Activated CD4-positive, alpha-beta T cell treated with anti-CD3 and anti-CD28 coated beads, Interleukin-2, amount 10 ng/mL, durations not matched to agents 7 days and 5 days (primary cell): ENCODE data around the gene JAG2. TPM values are rescaled to one million over a fixed set of nuclear protein-coding genes. Genes with fewer than 3 reads are reported as not detected.

Experiments used
- CTCF ChIA-PET: fragments of 350-600 bp; sonication (Branson Sonifier 250); formaldehyde crosslinking; loops from one replicate; lab custom pipeline; 2021; ENCODE audit warnings: antibody characterized with exemption; lab: Charles Lee
- POLR2A ChIA-PET: fragments of 350-600 bp; sonication (Branson Sonifier 250); formaldehyde crosslinking; loops from one replicate; lab custom pipeline; 2021; ENCODE audit warnings: antibody characterized with exemption; lab: Charles Lee
- DNase-seq: peaks from one replicate; pipeline ENCODE4 v3.0.0-alpha.2; 2020
- H3K27ac Mint-ChIP-seq: one replicate; pipeline ENCODE4 v1.8.0; 2021; ENCODE audit warnings: mild to moderate bottlenecking, moderate library complexity, mixed read lengths
- H3K27me3 Mint-ChIP-seq: one replicate; pipeline ENCODE4 v1.8.0; 2021; ENCODE audit warnings: mixed read lengths
- H3K36me3 Mint-ChIP-seq: one replicate; pipeline ENCODE4 v1.8.0; 2021; ENCODE audit warnings: low read depth, mixed read lengths
- H3K4me1 Mint-ChIP-seq: one replicate; pipeline ENCODE4 v1.8.0; 2021; ENCODE audit warnings: mixed read lengths
- H3K4me3 Mint-ChIP-seq: one replicate; pipeline ENCODE4 v1.8.0; 2021; ENCODE audit warnings: mild to moderate bottlenecking, moderate library complexity, mixed read lengths
- H3K9me3 Mint-ChIP-seq: one replicate; pipeline ENCODE4 v1.8.0; 2021; ENCODE audit warnings: mixed read lengths
- total RNA-seq, 2 experiments: library from RNA; stranded (reverse); gene quantifications; one replicate each; pipeline ENCODE4 v1.2.3, GENCODE V29; 2021

The JAG2 gene
- total RNA-seq, 2 experiments from 2014 or later = 1.5 TPM

DNA sequence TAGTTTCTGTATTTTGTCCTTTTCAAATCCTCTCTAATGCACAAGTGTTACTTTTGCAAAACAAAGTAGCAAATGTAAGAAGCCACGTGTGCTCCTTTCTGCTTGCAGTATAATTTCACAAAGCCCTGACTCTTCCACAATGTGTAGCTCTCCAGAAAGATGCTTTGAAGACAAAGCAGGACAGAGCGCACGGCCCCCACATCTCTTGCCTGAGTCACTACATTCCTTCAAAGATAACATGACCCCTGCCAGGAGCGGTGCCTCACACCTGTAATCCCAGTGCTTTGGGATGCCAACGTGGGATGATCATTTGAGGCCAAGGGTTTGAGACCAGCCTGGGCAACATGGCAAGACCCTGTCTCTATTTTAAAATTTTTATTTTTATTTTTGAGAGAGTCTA lies 40.5 kb downstream of the JAG2 start:
- DNase-seq = no peak
- no peaks in the 10 kb centered on the region for H3K36me3 Mint-ChIP-seq
- ChIA-PET POLR2A (interaction anchor here (0.6 kb wide), 1 partner anchor 1877 kb away, joined by 3 read pairs; no protein-coding TSS in a partner anchor), CTCF (no interaction called here)
- H3K4me3 Mint-ChIP-seq = no peak overlapping the region
- peaks cover 4% of the 10 kb centered on the region for H3K4me1 Mint-ChIP-seq
- H3K9me3 Mint-ChIP-seq = peaks cover 3% of the 10 kb centered on the region
- H3K27me3 Mint-ChIP-seq = peaks cover 9% of the 10 kb centered on the region
- H3K27ac Mint-ChIP-seq = no peak overlapping the region

- ChIA-PET CTCF (interaction anchor here (0.6 kb wide), 2 partner anchors 253 to 1421 kb away, joined by 3 read pairs; no protein-coding TSS in a partner anchor), POLR2A (no interaction called here)
- no peaks in the 10 kb centered on the region for H3K36me3 Mint-ChIP-seq
- no peak for DNase-seq
- no peak overlapping the region for H3K4me3 Mint-ChIP-seq
- H3K4me1 Mint-ChIP-seq = peaks cover 4% of the 10 kb centered on the region
- peaks cover 9% of the 10 kb centered on the region for H3K9me3 Mint-ChIP-seq
- peaks cover 12% of the 10 kb centered on the region for H3K27me3 Mint-ChIP-seq
- H3K27ac Mint-ChIP-seq = no peak overlapping the region
These were observed 41.6 kb downstream of the JAG2 start for GRCh38 chr14:105126981-105127329.

DNA sequence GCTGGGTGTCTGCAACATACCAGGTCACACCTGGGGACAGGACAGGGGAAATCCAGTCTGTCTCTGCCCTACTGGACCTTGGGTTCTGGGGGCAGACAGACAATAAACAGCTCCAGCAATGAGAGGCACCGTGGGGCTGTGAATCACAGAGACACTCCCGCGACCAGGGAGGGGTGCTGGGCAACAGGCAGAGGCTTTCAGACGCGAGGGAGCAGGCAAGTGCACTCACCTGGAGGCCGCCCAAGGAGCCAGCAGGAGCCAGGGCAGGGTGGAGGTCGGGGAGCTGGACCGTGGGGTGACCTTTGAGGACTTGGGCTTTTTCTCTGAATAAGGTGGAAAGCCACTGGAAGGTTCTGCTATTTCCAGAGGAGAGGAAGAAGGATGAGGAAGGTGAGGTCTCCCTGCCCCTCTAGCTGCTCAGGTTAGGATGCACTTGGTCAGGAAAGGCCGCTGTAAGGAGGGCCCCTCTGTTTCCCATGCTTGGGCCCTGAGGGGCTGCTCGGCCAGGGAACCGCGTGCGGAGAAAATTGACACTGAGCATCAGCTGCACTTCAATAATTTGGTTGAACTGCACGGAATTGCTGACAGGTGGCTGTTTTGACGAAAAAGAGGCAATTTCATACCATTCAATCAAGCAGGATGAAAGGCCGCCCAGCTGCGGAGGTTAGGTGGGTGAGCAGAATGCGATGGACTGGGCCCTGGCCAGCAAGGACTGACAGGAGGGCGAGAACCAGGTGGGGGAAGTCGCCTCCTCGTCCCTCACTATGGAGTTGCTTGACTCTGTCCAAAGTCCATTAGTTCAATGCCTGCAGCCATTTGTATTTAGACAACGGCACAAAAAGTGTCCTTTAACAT lies 42.2 kb downstream of the JAG2 start:
- CTCF ChIA-PET = interaction anchor here (0.6 kb wide), 2 partner anchors 253 to 1420 kb away, joined by 3 read pairs; no protein-coding TSS in a partner anchor
- Mint-ChIP-seq H3K4me3 (no peak overlapping the region), H3K27ac (no peak overlapping the region), H3K27me3 (peaks cover 12% of the 10 kb centered on the region), H3K9me3 (peaks cover 11% of the 10 kb centered on the region), H3K36me3 (no peaks in the 10 kb centered on the region), H3K4me1 (peaks cover 4% of the 10 kb centered on the region)
- POLR2A ChIA-PET = no interaction called here
- no peak for DNase-seq

- H3K4me3 Mint-ChIP-seq = no peak overlapping the region
- no peak overlapping the region for H3K27ac Mint-ChIP-seq
- peaks cover 16% of the 10 kb centered on the region for H3K9me3 Mint-ChIP-seq
- CTCF ChIA-PET = interaction anchor here (0.8 kb wide), 1 partner anchor 15 kb away, joined by 3 read pairs; no protein-coding TSS in a partner anchor
- H3K4me1 Mint-ChIP-seq = peaks cover 4% of the 10 kb centered on the region
- H3K27me3 Mint-ChIP-seq = peaks cover 12% of the 10 kb centered on the region
- no peaks in the 10 kb centered on the region for H3K36me3 Mint-ChIP-seq
- POLR2A ChIA-PET = no interaction called here
- no peak for DNase-seq
These were observed 43.8 kb downstream of the JAG2 start for GRCh38 chr14:105124823-105125222.

GRCh38 chr14:105123981-105124765 lies 44.4 kb downstream of the JAG2 start:
- no peak for DNase-seq
- Mint-ChIP-seq H3K4me3 (no peak overlapping the region), H3K4me1 (peaks cover 4% of the 10 kb centered on the region), H3K36me3 (no peaks in the 10 kb centered on the region), H3K27ac (no peak overlapping the region), H3K27me3 (peaks cover 12% of the 10 kb centered on the region), H3K9me3 (peaks cover 16% of the 10 kb centered on the region)
- POLR2A ChIA-PET = no interaction called here
- CTCF ChIA-PET = interaction anchor here (0.8 kb wide), 1 partner anchor 14 kb away, joined by 3 read pairs; no protein-coding TSS in a partner anchor

DNA sequence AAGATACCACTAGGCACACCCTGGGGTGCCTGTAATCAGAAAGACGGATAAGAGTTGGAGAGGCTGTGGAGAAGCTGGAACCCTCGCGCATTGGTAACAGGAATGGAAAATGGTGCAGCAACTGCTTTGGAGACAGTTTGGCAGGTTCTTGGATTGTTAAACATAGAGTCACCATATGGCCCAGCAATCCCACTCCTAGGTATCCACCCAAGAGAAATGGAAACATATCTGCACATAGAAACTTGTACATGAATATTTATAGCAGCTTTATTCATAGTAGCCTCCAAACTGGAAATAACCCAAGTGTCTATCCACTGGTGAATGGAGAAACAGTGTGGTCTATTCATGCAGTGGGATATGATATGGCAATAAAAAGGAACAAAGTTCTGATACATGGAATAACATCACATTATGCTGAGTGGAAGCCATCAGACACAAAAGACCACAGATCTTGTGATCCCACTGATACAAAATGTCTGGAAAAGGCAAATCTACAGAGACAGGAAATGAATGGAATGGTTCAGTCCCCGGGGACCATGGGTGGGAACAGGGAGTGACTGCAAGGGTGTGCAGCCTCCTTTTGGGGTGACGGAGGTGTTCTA lies 45.4 kb downstream of the JAG2 start:
- Mint-ChIP-seq H3K27me3 (peaks cover 17% of the 10 kb centered on the region), H3K4me3 (no peak overlapping the region), H3K27ac (no peak overlapping the region), H3K36me3 (no peaks in the 10 kb centered on the region), H3K4me1 (peaks cover 4% of the 10 kb centered on the region), H3K9me3 (peaks cover 16% of the 10 kb centered on the region)
- DNase-seq = no peak
- ChIA-PET CTCF (no interaction called here), POLR2A (no interaction called here)

DNA sequence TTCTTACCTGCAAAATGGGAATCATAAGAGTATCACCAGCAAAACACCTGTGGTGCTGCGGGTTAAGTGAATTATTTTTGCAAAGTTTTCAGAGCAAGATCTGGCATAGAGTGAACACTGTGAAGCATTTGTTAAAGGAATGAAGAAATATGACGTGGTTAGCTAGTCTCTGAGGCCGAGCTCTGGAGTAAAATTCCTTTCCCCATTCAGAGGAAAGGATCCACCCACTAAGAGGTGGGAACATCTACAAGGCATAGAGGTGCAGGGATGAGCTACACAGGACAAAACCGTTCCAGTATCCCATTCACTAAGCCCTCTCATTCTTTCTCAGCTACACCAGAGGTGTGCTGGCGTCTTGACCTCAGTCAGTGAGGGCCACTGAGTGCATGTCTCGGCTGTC lies 48.5 kb downstream of the JAG2 start:
- no peak for DNase-seq
- H3K27ac Mint-ChIP-seq = no peak overlapping the region
- H3K4me1 Mint-ChIP-seq = peaks cover 4% of the 10 kb centered on the region
- H3K27me3 Mint-ChIP-seq = peaks cover 12% of the 10 kb centered on the region
- no peaks in the 10 kb centered on the region for H3K36me3 Mint-ChIP-seq
- ChIA-PET POLR2A (no interaction called here), CTCF (no interaction called here)
- H3K4me3 Mint-ChIP-seq = no peak overlapping the region
- peaks cover 16% of the 10 kb centered on the region for H3K9me3 Mint-ChIP-seq

DNA sequence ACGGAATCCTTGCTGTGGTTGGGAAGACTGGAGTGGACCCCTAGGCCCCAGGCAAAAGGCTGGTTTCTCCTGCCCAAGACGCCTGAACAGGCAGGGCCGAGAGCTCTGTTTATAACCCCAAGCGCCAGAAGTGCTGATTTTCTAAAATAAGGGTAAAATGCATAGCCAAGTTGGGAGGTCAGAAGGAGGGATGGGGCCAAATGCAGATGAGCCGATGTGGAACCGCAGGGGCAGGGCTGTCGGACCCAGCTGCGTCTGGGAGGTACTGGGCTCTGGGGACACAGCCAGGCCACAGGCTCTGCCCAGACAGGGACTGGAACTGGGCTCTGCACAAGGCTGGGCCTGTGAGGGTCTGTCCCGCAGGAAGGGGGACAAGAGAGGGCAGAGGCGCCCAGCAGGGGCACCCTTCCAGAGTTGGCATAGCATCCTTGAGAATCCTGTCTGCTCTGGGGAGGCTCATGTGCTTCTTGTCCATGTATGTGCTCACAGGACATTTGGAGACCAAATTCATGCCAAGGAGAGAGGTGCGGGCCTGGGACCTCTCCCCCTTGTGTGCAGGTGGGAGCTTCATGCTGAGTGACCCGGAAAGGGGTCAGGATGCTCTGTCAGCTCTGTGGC lies 49.1 kb downstream of the JAG2 start:
- no peak for DNase-seq
- no peaks in the 10 kb centered on the region for H3K36me3 Mint-ChIP-seq
- POLR2A ChIA-PET = no interaction called here
- H3K4me1 Mint-ChIP-seq = peaks cover 2% of the 10 kb centered on the region
- no peak overlapping the region for H3K27ac Mint-ChIP-seq
- no peak overlapping the region for H3K4me3 Mint-ChIP-seq
- peaks cover 16% of the 10 kb centered on the region for H3K9me3 Mint-ChIP-seq
- H3K27me3 Mint-ChIP-seq = peaks cover 12% of the 10 kb centered on the region
- CTCF ChIA-PET = no interaction called here

GRCh38 chr14:105118646-105119407 lies 49.7 kb downstream of the JAG2 start:
- peaks cover 16% of the 10 kb centered on the region for H3K9me3 Mint-ChIP-seq

GRCh38 chr14:105117710-105118385 lies 50.7 kb downstream of the JAG2 start:
- CTCF ChIA-PET = no interaction called here
- POLR2A ChIA-PET = no interaction called here
- DNase-seq = no peak
- Mint-ChIP-seq H3K36me3 (no peaks in the 10 kb centered on the region), H3K4me1 (no peaks in the 10 kb centered on the region), H3K27ac (no peak overlapping the region), H3K4me3 (no peak overlapping the region), H3K9me3 (peaks cover 15% of the 10 kb centered on the region), H3K27me3 (peaks cover 11% of the 10 kb centered on the region)

More at GRCh38 chr14:105118646-105119407, 49.7 kb downstream of the JAG2 start:
- H3K36me3 Mint-ChIP-seq = no peaks in the 10 kb centered on the region
- no peak overlapping the region for H3K4me3 Mint-ChIP-seq
- H3K27me3 Mint-ChIP-seq = peaks cover 12% of the 10 kb centered on the region
- CTCF ChIA-PET = no interaction called here
- POLR2A ChIA-PET = no interaction called here
- no peak for DNase-seq
- no peak overlapping the region for H3K27ac Mint-ChIP-seq
- H3K4me1 Mint-ChIP-seq = no peaks in the 10 kb centered on the region

- H3K27ac Mint-ChIP-seq = no peak overlapping the region
- CTCF ChIA-PET = no interaction called here
- no peaks in the 10 kb centered on the region for H3K4me1 Mint-ChIP-seq
- DNase-seq = no peak
- H3K27me3 Mint-ChIP-seq = peaks cover 7% of the 10 kb centered on the region
- H3K36me3 Mint-ChIP-seq = no peaks in the 10 kb centered on the region
- POLR2A ChIA-PET = no interaction called here
- H3K4me3 Mint-ChIP-seq = no peak overlapping the region
- peaks cover 11% of the 10 kb centered on the region for H3K9me3 Mint-ChIP-seq
These were observed 51.3 kb downstream of the JAG2 start for GRCh38 chr14:105117257-105117646.
